HG02970 (cell line): ENCODE data around the gene MRPS27.

Experiments
- ATAC-seq: cut with Tn5 transposase; IDR thresholded peaks from one replicate; pipeline ENCODE4 v1.9.1; 2021; ENCODE audit warnings: mild to moderate bottlenecking, moderate library complexity, moderate number of reproducible peaks; ENCODE audit not compliant: unreplicated experiment, low FRiP score

MRPS27 gene

DNA sequence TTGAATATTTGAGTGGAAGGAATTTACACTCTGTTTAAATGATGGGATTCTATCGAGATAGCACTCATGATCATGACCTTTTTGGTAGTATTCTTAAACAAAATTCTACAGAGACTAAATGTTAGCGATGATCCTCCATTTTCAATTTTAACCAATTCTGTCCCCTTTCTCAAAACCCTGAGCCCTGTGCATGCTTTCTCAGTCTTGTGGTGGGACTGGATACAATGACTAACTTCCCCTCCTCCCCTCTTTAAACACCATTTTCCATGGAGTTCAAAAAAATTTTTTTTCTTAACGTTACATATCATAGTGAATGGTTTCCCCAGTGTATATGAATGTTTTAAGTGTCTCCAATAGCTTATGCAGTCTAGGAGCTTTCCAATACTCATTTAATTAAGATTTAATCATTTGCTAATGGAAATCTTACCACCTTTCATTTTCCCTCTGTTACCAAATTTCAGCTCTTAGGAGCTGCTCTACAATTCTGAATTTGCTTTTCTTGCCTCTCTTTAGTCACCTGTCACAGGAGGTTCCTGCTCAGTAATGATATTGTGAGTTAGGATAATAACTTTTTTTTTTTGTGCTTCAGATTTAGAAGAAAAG, 111.6 kb downstream of the MRPS27 start:
- no peak for ATAC-seq

- ATAC-seq, result no peak
These were observed 113.0 kb downstream of the MRPS27 start for GRCh38 chr5:72206994-72207393.

DNA sequence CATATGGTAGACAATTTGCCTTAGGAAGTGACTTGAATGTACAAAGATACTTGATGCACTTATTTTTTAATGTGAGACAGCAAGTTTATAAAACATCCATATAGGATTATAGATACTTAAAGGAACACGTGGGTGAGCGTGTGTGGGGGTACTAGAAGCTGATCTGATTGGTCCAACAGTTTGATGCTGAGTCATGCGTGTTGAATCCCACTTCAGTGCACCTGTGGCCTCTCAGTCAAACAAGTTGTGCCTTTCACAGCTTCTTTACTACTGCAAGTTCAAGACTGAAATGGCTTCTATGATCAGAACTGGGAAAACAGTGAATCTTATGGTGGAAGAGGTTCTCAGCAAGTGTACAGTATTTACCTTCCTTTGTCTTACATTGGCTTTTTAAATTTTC, 113.9 kb downstream of the MRPS27 start:
- no peak for ATAC-seq

DNA sequence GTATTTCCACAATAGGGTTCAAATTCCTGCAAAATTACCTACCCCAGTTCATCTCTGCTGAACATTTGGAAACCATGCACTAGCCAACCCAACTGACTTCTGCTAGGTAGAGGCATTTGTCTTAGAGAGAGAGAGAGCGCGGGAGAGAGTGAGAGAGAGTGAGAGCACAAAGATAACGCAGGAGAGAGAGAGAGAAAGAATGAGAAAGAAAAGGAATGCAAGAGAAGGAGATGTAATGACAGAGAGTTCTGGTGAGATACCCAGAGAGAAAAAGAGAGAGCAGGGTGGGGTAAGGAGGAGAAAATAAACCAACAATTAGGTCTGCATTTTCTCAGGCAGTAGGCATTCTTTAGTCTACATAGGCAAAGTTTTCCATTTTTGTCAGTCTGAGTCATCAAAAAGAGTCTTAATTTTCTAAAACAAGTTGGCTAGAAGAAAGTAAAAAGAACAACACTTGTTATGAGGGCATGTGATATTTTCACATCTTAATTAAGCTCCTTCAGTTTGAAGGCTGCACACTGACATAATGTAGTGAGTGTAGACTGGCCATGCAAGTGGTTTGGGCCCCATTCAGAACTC, 114.5 kb downstream of the MRPS27 start:
- ATAC-seq, result no peak

DNA sequence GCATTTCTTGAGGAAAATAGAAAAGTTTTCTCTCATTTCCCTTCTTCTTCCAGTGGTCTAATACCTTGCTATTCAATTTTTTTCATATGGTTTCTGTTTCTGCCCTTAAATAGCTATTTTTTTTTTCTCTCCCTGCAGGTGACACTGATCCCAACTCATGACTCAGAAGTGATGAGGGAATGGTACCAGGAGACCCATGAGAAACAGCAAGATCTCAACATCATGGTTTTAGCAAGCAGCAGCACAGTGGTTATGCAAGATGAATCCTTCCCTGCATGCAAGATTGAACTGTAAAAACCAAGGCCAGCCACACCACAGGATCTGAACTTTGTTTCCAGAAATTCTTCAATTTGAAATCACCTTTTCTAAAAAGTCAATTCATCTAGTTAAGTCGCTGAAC, 115.1 kb downstream of the MRPS27 start:
- no peak for ATAC-seq

DNA sequence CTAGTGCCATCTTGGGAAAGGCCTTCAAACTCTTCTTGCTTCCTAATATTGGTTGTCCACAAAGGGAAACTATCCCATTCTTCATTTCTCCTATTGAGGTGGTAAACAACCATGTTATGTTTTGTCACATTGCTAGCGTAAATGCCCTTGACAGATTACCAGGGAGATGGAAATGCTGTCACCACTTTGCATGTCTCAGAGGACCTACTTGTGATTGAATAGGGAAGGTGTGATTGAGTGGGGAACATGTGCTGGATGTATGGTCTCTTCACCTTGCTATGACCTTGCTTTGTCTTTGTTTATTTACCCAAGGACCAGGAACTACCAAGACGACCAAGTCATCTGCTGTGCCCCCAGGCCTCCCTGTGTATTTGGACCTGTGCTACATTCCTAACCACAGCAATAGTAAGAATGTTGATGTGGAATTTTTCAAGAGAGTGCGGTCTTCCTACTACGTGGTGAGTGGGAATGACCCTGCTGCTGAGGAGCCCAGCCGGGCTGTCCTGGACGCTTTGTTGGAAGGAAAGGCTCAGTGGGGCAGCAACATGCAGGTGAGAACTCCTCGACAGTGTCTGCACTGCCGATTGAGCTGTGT, 116.7 kb downstream of the MRPS27 start:
- no peak for ATAC-seq

DNA sequence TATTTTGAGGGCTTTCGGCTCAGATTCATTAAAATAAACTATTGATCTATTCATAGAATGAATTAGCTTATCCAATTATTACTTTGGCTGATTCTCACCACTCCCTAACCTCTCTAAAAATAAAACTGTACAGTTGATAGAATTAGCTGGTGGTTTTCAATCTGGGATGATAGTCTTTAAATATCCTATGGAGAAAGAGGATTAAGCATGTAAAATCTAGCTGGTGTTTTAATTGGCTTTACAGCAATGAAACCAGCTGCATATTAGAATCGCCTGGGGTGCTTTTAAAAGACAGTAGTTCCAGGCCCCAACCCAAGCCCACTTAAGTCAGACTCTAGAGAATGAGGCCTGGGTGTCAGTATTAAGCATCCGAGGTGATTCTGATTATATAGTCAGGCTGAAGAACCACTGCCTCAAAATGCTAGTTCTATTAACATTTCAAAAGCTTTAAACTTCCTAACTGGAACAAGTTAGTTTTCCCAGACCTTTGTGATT, 117.7 kb downstream of the MRPS27 start:
- no peak for ATAC-seq

- ATAC-seq, result no peak
These were observed 120.4 kb downstream of the MRPS27 start for GRCh38 chr5:72199681-72200080.

DNA sequence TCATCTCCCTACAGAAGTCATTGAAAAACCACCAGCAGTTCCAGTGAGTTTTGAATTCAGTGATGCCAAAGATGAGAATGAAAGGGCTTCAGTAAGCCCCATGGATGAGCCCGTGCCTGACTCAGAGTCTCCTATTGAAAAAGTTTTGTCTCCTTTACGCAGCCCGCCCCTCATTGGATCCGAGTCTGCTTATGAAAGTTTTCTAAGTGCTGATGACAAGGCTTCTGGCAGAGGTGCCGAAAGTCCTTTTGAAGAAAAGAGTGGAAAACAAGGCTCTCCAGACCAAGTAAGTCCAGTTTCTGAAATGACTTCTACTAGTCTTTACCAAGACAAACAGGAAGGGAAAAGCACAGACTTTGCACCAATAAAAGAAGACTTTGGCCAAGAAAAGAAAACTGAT, 122.6 kb downstream of the MRPS27 start:
- no peak for ATAC-seq

DNA sequence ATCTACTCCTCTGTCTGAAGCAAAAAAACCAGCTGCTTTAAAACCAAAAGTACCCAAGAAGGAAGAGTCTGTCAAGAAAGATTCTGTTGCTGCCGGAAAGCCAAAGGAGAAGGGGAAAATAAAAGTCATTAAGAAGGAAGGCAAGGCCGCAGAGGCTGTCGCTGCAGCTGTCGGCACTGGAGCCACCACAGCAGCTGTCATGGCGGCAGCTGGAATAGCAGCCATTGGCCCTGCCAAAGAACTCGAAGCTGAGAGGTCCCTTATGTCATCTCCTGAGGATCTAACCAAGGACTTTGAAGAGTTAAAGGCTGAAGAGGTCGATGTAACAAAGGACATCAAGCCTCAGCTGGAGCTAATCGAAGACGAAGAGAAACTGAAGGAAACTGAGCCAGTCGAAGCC, 124.5 kb downstream of the MRPS27 start:
- ATAC-seq, result no peak

DNA sequence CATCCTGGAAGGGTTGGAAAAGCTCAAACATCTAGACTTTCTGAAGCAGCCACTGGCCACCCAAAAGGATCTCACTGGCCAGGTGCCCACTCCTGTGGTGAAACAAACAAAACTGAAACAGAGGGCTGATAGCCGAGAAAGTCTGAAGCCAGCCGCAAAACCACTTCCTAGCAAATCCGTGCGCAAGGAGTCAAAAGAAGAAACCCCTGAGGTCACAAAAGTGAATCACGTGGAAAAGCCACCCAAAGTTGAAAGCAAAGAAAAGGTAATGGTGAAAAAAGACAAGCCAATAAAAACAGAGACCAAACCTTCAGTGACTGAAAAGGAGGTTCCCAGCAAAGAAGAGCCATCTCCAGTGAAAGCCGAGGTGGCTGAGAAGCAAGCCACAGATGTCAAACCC, 125.2 kb downstream of the MRPS27 start:
- peak; percentile 73 for ATAC-seq

DNA sequence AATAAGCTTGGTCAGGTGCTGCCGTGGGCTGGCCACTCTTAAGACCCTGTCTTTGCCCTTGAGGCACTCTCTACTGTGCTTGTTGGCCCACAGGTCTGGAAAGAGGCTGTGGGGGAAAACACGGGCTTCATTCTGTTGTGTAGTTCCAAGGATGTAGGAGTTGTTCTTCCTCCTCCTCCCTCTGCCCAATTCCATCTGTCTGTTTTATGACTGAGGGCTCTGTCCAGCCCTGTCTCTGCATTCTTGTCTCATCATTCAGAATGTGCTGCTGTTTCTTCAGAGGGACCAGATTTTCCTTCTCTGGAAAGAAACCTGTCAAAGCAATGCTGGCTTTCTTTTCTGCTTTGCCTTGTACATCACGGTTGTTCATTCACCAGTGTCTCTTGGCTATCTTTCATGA, 128.6 kb downstream of the MRPS27 start:
- no peak for ATAC-seq

DNA sequence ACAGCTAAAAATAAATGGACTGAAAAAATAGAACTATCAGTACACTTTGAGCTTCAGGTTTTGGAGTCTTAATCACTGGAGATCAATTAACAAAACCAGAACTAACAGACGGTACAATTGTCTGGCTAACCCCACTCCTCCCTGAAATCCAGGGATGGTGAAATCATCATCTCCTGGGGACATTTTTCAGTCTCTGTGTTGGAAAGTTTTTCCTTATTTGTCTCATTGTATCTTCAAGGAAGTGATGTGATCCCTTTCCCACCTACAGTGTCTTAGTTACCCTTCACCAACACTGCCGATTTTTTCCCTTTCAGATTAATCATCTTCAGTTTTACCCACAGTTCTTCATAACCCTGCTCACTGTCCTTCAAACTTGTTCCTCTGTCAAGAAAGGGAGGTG, 130.9 kb downstream of the MRPS27 start:
- no peak for ATAC-seq

DNA sequence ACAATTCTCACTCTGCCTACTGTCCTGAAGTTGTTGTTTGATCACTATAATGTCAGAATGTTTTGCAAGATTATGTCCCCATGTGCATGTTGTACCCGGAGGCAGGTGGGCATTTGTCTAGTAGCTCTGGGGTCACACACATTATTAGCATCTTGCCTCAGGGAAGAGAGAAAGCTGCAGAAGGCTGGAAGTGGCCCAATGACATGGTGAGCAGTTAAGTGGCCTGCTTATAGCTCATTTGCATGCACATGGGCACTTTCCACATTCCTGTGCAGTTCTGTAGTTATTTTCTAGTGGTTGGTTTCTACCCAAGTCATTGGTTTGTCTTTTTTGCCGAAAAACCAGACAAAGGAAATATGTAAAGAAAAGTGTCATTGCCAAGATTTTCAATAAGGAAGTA, 131.9 kb downstream of the MRPS27 start:
- no peak for ATAC-seq

DNA sequence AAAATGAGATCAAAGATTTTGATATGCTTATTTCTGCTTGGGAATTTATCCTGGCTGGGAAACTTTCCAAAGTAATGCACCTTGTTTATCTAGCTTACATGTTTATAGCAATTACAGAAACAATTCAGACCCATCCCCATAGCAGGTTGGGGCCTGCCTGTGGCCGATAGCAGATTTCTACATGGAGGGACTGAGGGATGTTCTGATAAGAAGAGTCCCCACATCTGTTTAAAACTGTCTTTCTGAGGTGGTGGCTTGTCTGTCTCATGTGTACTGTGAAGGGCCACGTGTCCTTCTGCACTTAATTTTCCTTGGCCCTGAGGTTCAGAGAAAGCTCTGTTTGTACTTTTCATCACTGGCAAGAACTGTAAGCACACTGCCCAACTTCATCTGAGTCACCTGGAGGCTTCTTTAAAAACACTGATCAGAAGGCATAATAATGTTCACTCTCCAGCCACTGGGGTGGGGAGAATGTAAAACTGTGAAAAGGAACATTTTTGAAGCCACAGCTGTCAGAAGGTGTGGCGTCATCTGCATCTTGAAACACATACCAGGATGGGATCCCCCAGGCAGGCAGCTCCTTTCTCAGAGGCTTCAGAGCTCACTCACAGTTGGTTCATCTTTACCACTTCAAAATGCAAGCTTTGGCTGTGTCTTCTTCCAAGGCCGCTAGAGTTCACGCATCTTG, 132.5 kb downstream of the MRPS27 start:
- no peak for ATAC-seq

DNA sequence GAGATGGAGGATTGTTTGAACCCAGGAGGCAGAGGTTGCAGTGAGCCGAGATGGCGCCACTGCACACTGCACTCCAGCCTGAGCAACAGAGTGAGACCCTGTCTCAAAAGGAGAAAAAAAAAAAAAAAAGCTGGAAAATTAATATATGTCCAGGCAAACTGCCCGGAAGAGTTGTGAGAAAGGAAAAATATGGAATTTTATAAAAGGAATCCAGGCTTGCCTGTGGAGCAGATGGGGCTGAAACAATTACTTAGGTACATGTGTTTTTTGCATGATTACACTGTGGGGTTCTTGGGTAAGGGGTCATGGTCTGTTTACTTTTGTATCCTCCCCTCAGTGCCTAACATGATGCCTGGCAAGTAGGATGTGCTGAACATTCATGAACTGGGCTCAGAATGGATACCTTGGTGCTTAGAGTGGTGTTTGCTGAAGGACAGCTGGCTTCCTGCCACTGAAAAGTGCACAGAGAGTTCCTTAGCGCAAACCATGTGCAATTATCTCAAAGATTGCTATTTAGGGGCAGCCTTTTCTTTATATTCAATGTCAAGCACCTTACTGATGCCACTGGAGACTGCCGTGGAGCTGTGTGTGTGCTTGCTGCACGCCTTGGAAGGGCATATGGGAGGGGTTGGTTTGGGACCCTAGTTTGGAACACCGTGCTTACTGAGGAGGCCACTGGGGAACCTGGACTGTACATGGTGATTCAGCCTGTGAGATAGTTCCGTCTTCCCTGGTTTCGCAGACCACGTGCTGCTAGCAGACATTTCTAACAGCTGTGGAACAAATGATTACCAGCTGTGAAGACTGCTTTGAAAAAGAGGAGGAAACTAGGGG, 134.3 kb downstream of the MRPS27 start:
- no peak for ATAC-seq

DNA sequence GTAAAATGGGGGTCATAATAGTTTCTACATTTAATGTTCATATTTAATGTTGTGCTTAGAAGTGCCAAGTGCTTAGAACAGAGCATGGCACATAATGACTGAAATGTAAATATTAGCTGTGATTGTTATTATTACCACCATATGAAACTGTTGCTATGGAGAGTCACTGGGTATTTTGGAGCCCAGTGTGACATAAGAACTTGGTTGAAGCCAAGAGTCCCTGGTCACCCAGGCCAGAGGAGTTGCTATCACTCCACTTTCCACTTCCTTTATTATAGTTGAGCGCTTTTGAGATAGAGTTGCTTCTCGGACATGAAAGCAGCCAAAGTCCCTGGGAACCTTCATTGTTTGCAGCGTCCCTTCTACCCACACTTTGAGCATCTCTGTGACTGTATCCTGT, 135.6 kb downstream of the MRPS27 start:
- no peak for ATAC-seq

GRCh38 chr5:72183101-72183520, 136.9 kb downstream of the MRPS27 start:
- ATAC-seq, result no peak

DNA sequence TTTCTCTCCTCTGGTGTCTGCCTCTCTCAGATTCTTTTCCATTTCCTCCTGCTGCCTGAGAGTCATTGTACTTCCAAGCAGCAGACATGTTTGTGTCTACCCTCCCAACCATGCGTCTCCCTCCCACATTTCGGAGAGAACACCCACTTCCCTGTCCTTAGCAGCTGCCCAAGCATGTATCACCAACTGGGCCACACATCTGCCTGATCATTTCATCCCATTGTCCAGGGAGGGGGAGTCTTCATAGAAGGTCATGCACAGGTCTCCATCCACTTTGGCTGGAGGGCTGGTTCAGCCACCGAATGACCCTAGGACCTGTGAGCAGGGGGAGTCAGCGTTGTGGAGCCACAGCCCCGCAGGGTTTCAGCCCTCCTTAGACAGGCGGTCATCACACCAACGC, 137.4 kb downstream of the MRPS27 start:
- no peak for ATAC-seq

- no peak for ATAC-seq
These were observed 139.1 kb downstream of the MRPS27 start for GRCh38 chr5:72180925-72181324.
